Activated gamma-delta T cell treated with Interleukin-2 at 50 U/mL for 16 hours (primary cell): Measurements from ENCODE around the gene ZKSCAN3.
"Not testable (repeated sequence)": the region's sequence is repeated elsewhere in the genome, so short reads cannot be mapped to it uniquely, and the experiment has no call there.

Source experiments
- DNase-seq: peaks from one replicate; pipeline ENCODE4 v3.0.0-alpha.2; 2020

The ZKSCAN3 gene

GRCh38 chr6:28343898-28344677, 5.7 kb upstream of the ZKSCAN3 start:
- no peak for DNase-seq

DNA sequence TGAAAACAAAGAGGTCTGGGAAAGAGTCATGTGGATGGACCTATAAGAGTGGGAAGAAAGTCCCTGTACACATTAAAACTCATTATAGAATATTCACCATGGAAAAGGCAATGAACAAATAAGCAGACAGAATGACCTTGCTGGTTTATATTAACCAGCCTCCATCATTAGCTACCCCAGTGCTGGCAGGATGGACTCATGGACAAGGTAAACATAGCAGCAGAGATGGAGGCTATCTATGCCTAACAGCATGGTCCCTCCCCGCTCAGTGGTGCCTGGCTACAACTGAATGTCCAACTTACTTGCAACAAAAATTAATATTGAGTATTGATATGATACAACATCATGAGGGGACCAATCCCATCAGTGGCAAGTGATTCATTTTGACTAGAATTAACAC, 4.5 kb upstream of the ZKSCAN3 start:
- no peak for DNase-seq

- DNase-seq, result no peak
These were observed 2.6 kb upstream of the ZKSCAN3 start for GRCh38 chr6:28347119-28347518.

DNA sequence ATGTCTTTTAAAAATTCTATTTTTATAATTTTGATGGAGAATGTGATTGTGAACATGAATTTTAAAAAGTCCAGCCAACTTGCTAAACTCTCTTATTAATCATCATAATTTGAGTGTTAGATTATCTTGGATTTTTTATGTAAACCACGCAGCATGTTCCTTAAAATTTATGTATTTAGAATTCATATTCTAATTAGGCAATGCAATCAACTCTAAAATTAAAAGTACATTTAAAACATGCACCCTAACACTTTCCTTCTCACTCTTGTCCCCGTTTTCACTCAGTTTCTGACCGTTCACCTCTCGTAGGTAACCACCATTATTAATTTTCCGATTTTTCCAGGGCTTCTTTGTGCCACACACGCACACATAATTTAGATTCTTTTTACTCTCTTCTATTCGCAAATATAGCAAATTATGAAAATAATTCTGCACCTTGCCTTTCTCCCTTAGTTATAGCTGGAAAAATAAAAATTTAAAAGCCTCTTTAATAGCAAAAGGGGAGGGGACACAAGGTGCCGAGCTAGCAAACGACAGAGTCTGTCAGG, 329 bp upstream of the ZKSCAN3 start:
- no peak for DNase-seq

DNA sequence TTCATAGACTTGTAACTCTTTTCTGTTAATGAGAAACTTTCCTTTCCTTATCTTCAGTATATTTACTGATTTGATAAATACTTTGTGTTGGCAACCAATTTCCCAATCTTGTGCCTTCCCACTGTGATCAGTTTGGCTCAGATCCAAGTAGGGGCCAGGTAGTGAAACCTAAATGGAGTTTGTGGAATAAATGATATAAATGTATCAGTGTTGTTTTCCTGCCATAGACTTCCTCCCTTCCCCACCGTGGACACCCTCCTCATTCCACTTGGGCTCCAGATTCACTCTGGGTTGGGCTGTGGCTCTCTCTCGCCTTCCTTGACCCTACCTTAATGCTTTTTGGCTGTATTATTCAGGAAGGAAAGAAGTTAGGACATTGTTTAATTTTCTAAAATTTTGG, 1.3 kb downstream of the ZKSCAN3 start:
- DNase-seq, result no peak

DNA sequence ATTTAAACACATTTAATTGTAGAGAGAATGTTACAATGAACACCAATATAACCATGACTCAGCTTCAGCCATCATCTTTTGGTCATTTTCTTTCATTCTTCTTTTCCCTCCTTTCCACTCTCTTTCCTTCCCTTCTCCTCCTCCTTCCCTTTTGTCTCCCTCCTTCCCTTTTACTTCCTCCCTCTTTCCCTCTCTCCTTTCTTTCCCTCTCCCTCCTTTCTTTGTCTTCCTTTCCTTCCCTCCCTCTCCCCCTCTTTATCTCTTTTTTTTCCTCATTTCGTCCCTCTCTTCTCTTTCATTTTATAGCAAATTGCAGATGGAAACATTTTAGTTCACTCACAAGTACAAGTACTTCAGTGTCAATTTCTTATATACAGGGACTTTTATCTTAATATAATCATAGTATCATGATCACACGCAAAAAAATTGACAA, 1.8 kb downstream of the ZKSCAN3 start:
- DNase-seq, result no peak

DNA sequence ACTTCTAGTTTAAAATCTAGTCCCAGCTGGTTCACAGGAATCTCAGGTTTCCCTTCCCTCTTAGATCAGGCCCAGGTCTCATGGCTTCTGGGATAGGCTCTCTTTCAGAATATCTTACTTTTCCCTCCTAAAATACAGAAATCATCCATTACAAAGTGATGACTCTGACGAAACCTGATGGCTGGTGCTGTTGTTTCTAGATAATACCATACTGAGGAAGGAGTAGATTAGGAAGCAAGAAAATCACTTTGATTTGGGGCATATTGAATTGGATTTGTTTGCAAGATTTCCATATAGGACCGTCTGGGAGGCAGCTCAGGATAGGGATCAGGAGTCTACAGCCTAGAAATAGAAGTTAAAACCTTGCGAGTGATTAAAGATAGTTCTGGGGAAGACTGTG, 3.6 kb downstream of the ZKSCAN3 start:
- DNase-seq, result no peak

DNA sequence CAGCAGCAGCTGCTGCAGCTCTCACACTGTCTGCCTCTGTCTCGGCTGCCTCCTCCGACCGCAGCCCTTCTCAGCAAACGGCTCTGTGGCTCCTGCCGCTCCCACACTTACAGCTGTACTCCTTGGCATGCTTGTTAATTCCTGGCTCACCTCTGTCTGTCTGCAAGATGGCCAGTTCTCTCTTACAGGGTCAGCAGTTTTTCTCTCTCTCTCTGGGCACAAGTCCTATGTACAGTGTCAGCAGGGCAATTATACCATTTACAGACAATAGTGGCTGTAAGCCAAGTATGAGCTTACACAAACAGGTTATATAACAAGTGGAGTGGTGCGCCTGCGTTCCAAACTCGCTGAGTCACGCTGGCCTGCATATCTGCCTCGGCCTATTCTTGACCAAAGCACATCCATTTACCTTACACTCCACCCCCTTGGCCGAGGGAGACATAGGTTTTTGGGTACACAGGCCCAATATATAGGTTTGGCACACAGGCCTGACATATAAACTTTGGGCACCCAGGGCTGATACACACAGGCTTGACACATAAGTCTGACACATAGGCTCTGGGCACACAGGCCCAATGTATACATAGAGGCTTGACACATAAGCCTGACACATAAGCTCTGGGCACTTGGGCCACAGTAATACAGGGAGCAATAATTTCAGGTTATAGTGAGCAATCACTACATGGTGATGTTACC, 4.4 kb downstream of the ZKSCAN3 start:
- no peak for DNase-seq

GRCh38 chr6:28354688-28355554, 5.2 kb downstream of the ZKSCAN3 start:
- DNase-seq, result no peak

- DNase-seq, result peak; percentile 55
These were observed 6.3 kb downstream of the ZKSCAN3 start for GRCh38 chr6:28355743-28356665.

DNA sequence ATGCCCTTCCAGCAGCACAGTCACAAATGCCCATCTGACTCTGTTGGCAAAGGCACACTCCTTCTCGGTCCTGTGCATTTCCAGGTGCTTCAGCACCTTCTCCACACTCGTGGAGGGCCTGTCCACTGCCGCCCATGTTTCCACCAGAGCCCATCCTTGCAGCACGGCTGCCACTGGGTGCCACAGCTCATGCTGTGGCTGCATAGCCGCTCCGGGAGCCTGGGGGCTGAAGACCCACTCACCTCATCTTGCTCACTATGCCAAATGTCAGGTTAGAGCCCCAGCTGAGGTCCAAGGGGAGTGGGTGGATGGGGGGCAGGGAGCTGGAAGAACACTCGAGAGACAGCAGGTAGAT, 6.9 kb downstream of the ZKSCAN3 start:
- DNase-seq, result no peak

- DNase-seq, result no peak
These were observed 7.3 kb downstream of the ZKSCAN3 start for GRCh38 chr6:28357036-28357435.

- DNase-seq, result not testable (repeated sequence)
These were observed 9.8 kb downstream of the ZKSCAN3 start for GRCh38 chr6:28359562-28359961.

GRCh38 chr6:28360961-28361360, 11.2 kb downstream of the ZKSCAN3 start:
- DNase-seq, result no peak

- DNase-seq, result not testable (repeated sequence)
These were observed 15.8 kb downstream of the ZKSCAN3 start for GRCh38 chr6:28365590-28365989.

- no peak for DNase-seq
These were observed 18.8 kb downstream of the ZKSCAN3 start for GRCh38 chr6:28368522-28368921.

DNA sequence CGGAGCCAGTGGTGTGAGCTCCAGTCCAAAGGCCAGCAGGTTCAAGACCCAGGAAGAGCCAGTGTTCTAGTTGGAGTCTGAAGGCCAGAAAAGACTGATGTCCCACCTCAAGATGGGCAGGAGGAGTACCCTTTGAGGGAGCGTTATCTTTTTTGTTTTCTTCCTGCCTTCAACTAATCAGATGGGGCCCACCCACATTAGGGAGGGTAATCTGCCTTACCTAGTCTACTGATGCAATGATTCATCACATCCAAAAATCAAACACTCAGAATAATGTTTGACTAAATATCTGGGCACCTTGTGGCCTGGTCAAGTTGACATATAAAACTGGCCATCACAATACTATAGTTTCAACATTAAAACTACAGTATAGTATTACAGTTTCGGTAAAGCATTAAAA, 19.7 kb downstream of the ZKSCAN3 start:
- DNase-seq, result no peak

DNA sequence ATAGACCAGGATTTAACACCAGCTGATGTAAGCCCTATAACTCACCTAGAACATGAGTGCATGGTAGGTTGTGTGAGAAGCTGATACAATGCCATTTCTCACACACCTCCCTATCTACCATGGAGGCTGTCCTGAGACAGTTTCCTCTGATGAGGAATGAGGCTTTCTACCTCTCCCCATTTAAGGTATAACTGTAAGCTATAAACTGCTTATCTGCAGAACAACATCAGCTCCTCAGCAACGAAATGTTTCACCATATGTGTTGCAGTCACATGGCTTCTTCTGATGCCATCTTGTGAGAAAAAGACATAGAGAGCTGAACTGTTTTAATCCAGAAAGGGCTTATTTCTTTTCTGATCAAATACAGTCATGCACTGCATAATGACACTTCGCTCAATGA, 20.7 kb downstream of the ZKSCAN3 start:
- DNase-seq, result no peak

DNA sequence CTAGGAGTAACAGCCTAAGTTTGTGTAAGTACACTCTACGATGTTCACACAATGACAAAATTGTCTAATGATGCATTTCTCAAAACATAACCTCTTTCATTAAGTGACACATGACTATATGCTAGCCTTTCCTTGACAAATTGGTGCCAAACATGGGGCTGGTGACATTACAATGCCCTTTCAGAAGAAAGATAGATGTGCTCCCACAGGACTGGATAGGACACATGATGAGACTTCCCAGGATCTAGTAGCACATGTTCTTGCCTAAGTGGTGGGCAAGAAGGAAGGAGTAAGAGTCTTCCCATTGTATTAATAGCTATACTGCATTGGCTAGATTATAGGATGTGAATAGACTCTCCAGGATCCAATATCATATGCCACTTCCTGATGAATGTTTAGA, 21.5 kb downstream of the ZKSCAN3 start:
- no peak for DNase-seq

GRCh38 chr6:28371706-28372451, 22.1 kb downstream of the ZKSCAN3 start:
- no peak for DNase-seq

DNA sequence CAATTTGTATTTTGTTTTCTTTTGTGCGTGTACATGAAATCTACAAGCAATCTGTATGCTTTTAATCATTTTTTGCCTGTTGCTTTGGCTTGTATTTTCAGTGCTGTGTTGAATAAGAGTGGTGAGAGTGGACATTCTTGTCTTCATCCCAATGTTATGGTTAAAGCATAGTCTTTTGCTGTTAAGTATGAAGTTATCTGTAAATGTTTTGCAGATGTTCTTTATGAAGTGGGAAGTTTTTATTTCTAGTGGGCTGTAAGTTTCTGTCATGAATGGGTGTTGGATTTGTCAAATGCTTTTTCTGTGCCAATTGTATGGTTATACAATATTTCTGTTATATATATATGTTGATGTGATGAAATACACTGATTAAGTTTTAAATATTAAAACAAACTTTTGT, 24.2 kb downstream of the ZKSCAN3 start:
- no peak for DNase-seq
